GM18498 (cell line): ENCODE results near the gene MKNK2.
"Not testable (repeated sequence)": the region's sequence is repeated elsewhere in the genome, so short reads cannot be mapped to it uniquely, and the experiment has no call there.

Source experiments
- ATAC-seq: cut with Tn5 transposase; IDR thresholded peaks from one replicate; pipeline ENCODE4 v1.9.1; 2021; ENCODE audit warnings: mild to moderate bottlenecking, moderate library complexity; ENCODE audit not compliant: unreplicated experiment

MKNK2 gene

DNA sequence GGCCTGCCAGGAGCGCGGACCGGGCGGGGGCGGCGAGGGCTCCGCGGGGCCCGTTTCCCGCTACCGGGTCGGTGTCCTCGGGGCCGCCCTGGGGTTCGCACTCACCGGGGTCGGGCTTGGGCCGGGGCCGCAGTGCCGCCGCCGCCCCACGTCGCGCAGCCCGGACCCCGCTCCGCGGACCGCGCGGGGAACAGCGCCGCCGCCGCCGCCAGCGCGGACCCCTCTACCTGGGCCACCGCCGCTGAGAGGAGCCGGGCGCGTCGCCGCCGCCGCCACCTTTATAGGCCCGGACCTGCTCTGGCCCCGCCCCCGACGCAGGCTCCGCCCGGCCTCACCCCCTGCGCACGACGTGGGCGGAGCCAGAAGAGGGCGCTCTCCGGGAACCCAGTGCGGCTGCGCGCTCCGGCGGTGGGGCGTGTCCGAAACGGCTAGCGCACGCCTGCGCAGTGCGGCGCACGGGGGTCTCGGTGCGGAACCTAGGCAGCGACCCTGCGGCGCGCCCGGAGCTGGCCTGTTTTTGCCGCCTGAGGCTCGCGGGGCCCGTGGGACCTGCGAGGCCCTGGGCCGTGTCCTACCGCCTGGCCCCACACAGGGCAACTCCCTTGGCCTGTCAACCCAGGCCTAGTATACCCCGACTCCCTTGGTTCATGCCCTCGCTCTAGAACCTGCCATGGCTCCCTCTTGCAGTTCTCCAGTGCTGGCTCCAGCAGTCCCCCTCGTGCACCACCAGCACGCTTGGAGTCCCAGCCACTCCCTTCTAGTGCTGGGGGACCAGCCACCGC is at the start of gene MKNK2:
Gene MKNK2, minus strand, starts transcription at position 254 of the 782 bp plus-strand sequence. CDS start 393 bp downstream, outside the sequence.
- ATAC-seq: peak; percentile 62

DNA sequence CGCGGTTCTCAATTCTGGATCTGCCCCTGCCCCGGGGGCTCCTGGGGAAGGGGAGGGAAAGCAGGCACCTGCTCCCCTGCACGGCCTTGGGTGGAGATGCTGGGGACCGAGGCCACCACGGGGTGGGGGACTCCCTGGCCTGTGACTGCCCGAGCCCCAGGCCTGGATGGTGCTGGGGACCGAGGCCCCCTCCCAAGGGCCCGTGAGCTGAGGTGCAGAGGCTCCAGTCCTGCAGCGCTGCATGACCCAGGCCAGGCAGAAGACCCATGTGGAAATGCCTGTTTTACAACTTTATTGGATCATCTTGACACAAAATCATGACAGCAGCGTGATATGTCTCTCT is 49.6 kb upstream of the MKNK2 start:
- ATAC-seq: no peak

DNA sequence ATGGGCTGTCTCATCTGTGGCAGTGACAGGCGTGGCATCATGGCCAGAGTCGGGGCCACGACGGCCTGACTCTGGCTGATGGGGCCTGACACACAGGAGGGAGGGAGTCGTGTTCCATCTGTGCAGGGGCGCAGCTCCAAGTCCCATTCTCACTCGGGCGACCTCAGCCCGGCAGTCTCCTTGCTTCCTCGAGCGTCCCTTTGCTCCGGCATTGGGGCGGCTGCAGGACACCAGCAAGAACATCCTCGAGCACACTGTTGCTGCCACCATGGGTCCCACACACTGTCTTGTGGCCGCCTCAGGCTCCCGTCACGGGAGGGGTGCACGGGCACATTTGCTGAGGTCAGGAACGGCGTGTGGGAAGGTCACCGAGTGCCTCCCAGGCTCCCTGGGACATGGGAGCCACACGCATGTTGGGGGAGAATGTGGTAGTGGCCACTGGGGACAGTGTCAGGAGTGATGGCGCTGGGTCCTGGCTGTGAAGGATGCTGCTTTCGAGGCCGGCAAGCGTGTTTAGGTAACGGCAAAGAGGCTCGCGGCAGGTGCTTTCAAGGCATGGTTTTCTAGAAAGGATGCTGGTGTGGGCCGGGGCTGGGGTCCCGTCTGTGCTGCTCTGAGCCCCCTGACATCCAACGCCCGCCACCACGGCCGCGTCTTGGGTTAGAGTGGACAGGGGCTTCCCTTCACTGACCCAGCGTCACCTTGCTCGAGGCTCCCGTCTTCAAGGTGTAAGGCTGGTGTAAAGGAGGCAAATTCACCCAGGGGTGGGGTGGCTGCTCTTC is 49.1 kb upstream of the MKNK2 start:
- ATAC-seq: no peak

DNA sequence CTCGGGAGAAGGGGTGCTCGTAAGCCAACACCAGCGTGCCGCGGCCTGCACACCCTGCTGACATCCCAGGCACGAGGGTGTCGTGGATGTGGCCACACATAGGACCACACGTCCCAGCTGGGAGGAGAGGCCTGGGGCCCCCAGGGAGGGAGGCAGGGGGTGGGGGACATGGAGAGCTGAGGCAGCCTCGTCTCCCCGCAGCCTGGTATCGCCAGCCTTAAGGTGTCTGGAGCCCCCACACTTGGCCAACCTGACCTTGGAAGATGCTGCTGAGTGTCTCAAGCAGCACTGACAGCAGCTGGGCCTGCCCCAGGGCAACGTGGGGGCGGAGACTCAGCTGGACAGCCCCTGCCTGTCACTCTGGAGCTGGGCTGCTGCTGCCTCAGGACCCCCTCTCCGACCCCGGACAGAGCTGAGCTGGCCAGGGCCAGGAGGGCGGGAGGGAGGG is 48.0 kb upstream of the MKNK2 start:
- ATAC-seq: no peak

DNA sequence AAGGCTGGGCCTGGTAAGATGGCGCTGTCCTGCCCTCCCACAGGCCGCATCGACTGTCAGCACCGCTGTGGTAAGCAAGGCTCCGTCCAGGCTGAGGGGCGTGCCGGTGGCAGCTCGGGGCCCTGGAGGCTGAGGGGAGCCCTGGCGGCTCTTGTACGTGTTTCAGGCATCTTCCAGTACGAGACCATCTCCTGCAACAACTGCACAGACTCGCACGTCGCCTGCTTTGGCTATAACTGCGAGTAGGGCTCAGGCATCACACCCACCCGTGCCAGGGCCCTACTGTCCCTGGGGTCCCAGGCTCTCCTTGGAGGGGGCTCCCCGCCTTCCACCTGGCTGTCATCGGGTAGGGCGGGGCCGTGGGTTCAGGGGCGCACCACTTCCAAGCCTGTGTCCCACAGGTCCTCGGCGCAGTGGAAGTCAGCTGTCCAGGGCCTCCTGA is 46.9 kb upstream of the MKNK2 start:
- no peak for ATAC-seq

DNA sequence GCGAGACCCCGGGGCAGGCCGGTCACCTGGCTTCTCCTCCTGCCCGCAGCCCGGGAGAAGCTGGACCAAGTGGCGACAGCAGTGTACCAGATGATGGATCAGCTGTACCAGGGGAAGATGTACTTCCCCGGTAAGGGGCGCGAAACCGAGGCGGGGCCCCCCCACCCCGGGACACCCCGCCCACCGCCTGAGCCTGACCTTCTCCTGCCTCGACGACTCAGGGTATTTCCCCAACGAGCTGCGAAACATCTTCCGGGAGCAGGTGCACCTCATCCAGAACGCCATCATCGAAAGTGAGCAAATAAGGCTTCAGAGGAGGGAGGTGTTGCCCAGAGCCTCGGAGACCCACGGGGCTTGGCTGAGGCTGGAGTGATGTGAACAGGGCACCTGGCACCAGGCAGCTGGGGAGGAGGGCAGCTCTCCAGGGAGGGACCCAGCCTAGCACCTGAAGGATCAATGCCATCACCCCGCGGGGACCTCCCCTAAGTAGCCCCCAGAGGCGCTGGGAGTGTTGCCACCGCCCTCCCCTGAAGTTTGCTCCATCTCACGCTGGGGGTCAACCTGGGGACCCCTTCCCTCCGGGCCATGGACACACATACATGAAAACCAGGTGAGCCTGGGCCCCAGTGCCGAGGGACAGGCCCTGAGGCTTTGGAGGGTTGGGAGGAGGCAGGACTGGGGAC is 46.3 kb upstream of the MKNK2 start:
- ATAC-seq: no peak

DNA sequence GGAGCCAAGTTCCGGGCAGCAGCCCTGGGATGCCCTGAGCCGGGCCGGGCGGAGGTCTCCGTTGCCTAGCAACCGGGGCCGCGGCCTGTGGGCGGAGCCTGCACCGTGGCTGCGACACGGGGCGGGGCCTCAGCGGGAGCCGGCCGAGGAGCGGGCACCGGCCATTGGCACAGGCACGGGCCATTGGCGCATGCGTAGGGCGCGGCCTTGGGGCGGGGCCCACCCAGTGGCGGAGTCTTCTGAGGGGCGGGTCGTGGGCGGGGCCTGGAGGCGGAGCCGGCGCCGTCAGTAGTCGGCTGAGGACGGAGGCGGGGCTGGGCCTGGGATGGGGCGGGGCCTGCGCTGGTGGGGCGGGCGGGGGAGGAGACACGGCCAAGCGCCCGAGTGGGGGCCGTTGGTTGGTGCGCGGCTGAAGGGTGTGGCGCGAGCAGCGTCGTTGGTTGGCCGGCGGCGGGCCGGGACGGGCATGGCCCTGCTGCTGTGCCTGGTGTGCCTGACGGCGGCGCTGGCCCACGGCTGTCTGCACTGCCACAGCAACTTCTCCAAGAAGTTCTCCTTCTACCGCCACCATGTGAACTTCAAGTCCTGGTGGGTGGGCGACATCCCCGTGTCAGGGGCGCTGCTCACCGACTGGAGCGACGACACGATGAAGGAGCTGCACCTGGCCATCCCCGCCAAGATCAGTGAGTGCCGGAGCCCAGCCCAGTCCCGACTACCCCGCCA is 45.6 kb upstream of the MKNK2 start, which contains the start of gene IZUMO4:
Gene IZUMO4, plus strand, starts transcription at position 436 of the 723 bp plus-strand sequence. Its CDS starts 31 bp downstream, at position 467.
- peak; percentile 71 for ATAC-seq

DNA sequence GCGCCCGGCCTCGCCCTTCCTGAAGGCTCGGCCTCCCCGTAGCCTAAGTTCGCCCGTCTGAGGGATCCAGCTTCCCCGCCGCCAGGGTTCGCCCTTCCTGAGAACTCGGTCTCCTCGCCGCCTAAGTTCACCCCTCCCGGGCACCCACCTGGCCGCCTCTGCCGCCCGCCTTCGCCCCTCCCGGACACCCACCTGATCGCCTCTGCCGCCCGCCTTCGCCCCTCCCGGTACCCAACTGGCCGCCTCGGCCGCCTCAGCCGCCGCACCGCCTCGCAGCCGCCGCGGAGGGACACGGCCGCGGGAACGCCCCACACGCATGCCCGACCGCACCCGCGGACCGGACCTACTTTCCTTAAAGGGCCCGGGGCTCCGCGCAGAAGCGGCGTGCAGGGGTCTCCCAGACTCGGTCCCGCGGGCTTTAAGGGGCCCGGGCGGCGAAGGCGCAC is 45.0 kb upstream of the MKNK2 start, which contains the start of gene MOB3A:
Gene MOB3A, minus strand, starts transcription at position 293 of the 446 bp plus-strand sequence. CDS start 17,766 bp downstream, outside the sequence.
- peak; percentile 41 for ATAC-seq

DNA sequence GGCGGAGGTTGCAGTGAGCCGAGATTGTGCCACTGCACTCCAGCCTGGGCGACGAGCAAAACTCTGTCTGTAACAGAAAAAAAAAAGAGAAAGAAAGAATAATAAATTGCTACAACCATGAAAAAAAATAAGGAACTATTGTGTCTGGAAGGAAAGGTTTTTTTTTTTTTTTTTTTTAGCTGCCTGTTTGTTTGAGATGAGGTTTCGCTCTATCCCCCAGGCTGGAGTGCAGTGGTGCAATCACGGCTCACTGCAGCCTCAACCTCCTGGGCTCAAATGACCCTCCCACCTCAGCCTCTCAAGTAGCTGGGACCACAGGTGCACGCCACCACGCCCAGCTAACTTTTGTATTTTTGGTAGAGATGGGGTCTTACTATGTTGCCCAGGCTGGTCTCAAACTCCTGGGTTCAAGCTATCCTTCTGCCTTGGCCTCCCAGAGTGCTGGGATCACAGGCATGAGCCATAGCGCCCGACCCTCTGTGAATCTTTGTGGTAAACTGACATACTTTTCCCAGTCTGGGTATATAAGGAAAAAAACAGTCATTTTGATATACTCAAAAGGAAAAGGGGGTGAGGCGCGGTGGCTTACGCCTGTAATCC is 41.0 kb upstream of the MKNK2 start:
- ATAC-seq: not testable (repeated sequence)

DNA sequence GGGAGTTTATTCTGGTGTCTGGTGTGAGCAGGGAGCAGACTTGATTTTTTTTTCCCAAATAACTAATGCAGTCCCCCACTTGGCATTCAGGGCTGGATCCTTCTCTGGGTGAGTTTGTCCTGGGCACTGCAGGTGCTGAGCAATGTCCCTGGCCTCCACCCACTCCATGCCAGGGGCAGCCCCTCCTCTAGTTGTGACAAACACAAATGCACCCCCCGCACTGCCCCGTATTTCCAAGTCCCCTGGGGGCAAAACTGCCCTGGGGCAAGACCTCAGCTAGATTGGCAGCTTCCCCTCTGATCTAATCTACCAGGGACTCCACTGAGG is 38.6 kb upstream of the MKNK2 start:
- ATAC-seq: peak; percentile 2

DNA sequence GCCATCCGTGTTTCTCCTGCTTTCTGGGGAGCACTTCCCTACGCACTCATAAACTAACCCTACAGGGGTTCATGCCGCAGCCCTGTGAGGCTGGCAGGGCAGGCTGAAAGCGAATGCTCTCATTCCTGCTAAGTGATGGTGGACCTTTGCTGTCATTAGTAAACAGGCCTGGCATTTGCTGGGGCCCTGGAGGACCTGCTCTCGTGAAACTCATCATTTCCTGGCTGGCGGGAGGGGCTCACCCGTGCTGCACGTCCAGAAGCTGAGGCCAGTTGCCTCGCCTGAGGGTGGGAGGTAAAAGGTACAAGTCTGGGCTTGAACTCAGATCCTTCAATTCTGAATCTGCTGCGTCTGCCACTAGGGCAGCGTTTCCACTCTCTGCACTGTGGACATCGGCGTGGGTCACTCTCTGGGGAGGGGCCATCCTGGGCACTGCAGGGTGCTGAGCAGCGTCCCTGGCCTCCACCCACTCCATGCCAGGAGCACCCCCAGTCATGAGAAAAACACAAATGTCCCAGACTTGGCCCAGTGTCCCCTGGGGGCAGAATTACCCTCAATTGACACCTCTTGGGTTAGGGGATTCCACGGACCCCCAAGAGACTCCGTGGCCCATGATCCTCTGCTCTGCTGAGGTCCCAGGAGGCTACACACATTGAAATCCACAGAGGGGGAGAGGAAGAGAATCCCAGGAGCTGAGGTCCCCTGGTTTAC is 38.1 kb upstream of the MKNK2 start:
- ATAC-seq: no peak

DNA sequence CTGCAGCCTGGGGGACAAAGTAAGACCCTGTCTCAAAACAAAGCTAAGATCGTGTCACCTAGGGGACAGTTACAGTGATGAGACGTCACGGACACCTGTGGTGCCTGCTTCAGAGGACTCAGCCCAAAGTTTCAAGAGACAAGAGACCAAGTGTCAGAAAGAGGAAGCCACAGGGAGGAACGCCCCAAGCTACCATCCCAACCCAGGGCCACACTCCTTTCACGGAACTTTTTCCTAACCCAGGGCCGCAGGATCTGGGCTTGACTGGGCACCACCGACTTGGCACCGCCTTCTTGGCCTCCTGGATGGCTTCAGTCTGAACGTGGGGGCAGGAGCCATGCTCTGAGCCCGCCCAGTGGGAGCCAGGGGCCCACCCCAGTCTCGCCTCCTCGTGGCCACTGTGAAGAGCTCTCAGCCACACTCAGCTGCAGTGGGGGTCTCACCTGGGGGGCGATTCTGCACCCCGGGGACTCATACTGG is 36.6 kb upstream of the MKNK2 start:
- peak; percentile 18 for ATAC-seq

DNA sequence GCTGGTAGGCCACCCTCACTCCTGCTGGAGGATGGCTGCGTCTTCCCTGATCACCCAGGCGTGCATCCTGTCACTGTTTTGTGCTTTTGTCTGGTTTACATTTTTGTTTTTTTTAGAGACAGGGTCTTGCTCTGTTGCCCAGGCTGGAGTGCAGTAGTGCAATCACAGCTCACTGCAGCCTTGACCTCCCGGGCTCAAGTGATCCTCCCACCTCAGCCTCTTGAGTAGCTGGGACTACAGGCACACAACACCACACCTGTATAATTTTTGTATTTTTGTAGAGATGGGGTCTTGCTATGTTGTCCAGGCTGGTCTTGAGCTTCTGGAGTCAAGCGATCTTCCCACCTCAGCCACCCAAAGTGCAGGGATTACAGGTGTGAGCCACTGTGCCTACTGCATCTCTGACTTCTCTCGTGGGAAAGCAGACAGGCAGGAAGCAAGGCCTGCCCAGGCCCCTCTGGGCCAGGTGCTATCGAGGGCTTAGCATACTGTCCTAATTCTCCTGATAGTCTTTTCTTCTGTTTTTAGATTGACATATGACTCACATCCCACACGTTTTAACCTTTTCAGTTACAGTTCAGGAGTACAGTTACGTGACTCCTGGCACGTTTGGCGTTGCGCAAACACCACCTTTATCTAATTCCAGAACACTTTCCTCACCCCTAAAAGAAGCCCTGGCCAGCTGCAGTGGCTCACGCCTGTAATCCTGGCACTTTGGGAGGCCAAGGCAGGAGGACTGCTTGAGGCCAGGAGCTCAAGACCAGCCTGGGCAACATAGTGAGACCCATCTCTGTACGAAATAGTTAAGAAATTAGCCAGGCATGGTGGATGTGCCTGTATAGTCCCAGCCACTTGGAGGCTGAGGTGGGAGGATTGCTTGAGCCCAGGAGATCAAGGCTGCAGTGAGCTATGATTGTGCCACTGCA is 35.9 kb upstream of the MKNK2 start:
- ATAC-seq: not testable (repeated sequence)

DNA sequence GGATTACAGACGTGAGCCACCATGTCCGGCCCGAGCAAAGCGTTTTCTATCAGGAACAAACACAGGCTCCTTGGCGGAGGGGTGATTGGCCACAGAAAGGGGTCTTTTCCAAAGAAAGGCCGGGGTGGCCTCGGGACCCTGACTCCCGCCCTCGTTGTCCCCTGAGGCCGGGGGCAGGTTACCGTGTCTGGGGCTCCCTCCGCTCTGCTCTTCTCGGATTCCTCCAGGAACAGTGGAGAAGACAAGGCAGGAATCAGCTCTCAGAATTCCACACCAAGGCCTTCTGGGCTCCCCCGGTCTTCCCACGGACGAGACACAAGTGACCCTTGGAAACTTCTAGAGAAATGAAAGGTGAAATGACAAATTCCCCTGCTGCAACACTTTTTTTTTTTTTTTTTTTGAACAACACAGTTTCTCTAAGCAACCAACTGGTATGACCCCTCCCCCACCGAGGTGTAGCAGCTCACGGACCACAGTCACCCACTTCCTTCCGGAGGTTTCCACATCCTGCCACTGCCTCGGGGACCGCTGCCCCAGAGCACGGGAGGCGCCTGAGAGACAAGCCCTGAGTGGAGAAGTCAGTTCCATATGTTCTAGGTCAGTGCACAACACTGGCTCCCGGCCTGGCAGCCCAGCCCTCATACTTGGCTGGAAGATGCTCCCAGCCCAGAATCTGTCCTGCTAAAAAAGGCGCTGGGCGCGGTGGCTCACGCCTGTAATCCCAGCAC is 34.1 kb upstream of the MKNK2 start:
- peak; percentile 47 for ATAC-seq

DNA sequence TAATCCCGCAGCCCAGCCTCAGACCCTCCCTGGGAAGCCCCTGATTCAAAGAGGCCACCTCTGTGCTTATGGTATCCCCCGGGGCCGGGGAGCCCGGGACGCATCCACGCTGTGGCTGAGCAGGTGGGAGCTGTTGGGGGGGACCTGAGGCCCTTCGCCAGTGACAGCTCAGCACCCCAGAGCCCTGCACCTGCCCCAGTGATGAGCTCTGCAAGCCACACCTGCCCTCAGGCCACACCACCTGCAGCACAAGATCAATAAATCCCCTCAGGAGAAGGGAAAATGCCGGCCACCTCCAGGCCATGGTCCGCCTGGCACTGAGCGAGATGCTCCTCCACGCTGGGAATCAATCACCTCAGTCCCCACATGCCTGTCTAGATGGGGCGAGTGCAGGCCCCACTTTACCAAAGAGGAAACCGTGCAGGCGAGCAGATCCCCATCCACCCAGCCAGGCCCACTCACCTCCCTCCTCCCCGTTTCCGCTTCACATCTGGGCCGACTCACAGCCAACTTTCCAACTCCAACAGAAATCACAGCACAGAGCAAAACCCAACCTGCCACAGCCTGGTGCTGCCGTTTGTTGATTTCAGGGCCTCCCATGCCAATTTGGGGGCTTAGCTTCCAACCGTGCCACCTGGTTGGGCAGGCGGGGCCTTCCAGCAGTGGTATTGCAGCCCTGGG is 32.3 kb upstream of the MKNK2 start:
- ATAC-seq: no peak

DNA sequence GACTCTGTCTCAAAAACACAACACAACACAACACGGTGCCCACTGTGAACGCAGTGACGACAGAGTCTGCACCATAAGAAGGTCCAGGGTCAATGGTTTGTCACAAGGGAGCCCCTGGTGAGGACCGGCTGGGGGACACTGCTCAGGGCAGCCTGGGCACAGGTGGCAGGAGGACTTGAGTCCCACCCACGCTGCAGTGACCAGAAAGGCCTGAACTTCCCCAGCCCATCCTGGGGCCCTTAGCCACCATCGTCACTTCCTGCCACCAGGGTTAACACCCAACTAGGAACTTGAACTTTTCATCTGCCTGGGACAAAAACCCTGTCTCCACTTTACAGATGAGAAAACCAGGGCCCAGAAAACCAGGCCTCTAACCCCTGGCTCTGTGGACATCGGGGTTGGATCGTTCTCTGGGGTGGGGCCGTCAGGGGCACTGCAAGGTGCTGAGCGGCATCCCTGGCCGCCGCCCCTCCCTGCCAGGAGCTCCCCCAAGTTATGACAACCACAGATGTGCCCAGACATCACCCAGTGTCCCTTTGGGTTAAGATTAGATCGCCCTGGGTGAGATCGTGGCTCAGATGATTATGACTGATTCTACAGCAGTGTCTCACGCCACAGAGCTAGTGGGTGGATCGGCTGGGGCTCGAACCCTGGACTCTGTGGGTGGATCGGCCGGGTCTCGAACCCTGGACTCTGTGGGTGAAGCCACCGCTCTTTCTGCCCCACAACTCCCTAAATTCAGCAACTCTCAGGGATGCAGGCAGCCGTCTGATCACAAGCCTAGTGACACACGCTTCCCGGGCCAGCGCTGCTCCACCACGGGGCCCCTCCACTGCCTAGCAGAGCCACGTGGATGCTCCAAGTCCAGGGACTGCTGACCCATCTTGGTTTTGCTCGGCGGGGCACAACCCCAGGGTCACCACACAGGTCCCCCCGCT is 31.1 kb upstream of the MKNK2 start:
- no peak for ATAC-seq
